ENCODE measurements around the gene MGAT1. TPM values are rescaled to one million over a fixed set of nuclear protein-coding genes. Genes with fewer than 3 reads are reported as not detected.
A peak's percentile ranks its signal among the peaks of the same experiment; 100 is the strongest.

The MGAT1 gene
- total and polyA plus RNA-seq, 2 experiments from 2014 or later, result 23.7 to 81.4 TPM

GRCh38 chr5:180803181-180804128 is 849 bp upstream of the MGAT1 start (continued):
- TF ChIP-seq, protein P1, sequence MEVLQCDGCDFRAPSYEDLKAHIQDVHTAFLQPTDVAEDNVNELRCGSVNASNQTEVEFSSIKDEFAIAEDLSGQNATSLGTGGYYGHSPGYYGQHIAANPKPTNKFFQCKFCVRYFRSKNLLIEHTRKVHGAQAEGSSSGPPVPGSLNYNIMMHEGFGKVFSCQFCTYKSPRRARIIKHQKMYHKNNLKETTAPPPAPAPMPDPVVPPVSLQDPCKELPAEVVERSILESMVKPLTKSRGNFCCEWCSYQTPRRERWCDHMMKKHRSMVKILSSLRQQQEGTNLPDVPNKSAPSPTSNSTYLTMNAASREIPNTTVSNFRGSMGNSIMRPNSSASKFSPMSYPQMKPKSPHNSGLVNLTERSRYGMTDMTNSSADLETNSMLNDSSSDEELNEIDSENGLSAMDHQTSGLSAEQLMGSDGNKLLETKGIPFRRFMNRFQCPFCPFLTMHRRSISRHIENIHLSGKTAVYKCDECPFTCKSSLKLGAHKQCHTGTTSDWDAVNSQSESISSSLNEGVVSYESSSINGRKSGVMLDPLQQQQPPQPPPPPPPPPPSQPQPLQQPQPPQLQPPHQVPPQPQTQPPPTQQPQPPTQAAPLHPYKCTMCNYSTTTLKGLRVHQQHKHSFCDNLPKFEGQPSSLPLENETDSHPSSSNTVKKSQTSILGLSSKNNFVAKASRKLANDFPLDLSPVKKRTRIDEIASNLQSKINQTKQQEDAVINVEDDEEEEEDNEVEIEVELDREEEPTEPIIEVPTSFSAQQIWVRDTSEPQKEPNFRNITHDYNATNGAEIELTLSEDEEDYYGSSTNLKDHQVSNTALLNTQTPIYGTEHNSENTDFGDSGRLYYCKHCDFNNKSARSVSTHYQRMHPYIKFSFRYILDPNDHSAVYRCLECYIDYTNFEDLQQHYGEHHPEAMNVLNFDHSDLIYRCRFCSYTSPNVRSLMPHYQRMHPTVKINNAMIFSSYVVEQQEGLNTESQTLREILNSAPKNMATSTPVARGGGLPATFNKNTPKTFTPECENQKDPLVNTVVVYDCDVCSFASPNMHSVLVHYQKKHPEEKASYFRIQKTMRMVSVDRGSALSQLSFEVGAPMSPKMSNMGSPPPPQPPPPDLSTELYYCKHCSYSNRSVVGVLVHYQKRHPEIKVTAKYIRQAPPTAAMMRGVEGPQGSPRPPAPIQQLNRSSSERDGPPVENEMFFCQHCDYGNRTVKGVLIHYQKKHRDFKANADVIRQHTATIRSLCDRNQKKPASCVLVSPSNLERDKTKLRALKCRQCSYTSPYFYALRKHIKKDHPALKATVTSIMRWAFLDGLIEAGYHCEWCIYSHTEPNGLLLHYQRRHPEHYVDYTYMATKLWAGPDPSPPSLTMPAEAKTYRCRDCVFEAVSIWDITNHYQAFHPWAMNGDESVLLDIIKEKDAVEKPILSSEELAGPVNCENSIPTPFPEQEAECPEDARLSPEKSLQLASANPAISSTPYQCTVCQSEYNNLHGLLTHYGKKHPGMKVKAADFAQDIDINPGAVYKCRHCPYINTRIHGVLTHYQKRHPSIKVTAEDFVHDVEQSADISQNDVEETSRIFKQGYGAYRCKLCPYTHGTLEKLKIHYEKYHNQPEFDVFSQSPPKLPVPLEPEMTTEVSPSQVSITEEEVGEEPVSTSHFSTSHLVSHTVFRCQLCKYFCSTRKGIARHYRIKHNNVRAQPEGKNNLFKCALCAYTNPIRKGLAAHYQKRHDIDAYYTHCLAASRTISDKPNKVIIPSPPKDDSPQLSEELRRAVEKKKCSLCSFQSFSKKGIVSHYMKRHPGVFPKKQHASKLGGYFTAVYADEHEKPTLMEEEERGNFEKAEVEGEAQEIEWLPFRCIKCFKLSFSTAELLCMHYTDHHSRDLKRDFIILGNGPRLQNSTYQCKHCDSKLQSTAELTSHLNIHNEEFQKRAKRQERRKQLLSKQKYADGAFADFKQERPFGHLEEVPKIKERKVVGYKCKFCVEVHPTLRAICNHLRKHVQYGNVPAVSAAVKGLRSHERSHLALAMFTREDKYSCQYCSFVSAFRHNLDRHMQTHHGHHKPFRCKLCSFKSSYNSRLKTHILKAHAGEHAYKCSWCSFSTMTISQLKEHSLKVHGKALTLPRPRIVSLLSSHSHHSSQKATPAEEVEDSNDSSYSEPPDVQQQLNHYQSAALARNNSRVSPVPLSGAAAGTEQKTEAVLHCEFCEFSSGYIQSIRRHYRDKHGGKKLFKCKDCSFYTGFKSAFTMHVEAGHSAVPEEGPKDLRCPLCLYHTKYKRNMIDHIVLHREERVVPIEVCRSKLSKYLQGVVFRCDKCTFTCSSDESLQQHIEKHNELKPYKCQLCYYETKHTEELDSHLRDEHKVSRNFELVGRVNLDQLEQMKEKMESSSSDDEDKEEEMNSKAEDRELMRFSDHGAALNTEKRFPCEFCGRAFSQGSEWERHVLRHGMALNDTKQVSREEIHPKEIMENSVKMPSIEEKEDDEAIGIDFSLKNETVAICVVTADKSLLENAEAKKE (CRISPR knock-in tag; IDR thresholded peaks at IDR 0.05), result no peak
- TF ChIP-seq POLR2AphosphoS5 (IDR thresholded peaks at IDR 0.05; ENCODE audit: low read depth) (no peak), CREB1 (CRISPR knock-in tag; IDR thresholded peaks at IDR 0.05; ENCODE audit: low read depth) (no peak), EZH2 (IDR thresholded peaks at IDR 0.05; ENCODE audit: low read depth, unreplicated experiment) (no peak)

GRCh38 chr5:180801596-180802324 is 846 bp downstream of the MGAT1 start:
- Mint-ChIP-seq H3K36me3 (ENCODE audit: low read depth) (peaks cover 17% of the 10 kb centered on the region; the same call in 2 of the 3 replicates), H3K27ac (no peak overlapping the region), H3K4me1 (peaks cover 55% of the 10 kb centered on the region), H3K27me3 (ENCODE audit: insufficient read depth, low read depth, poor library complexity) (peaks cover 5% of the 10 kb centered on the region), H3K4me3 (peak overlapping the region; percentile 82), H3K9me3 (no peaks in the 10 kb centered on the region)
- ATAC-seq, result no peak; the same call in 2 of the 3 replicates
- Histone ChIP-seq H3K79me2 (replicated peaks; ENCODE audit: insufficient read depth) (peaks cover 68% of the 10 kb centered on the region), H3K4me1 (ENCODE audit: insufficient read depth) (peaks cover 28% of the 10 kb centered on the region), H3K27ac (ENCODE audit: low read depth) (no peak overlapping the region), H2AFZ (0 out of 2 replicates have a peak overlapping the region, but pooled peaks have one; percentile 28), H3F3A (replicated peaks; ENCODE audit: low read depth) (0 out of 2 replicates have a peak, but pooled peaks cover 6% of the 10 kb centered on the region), H3K27me3 (ENCODE audit: insufficient read depth) (no peaks in the 10 kb centered on the region), H3K4me3 (peak overlapping the region; percentile 84), H3K9me2 (ENCODE audit: insufficient read depth) (no peaks in the 10 kb centered on the region), H3K36me3 (ENCODE audit: insufficient read depth) (no peaks in the 10 kb centered on the region), H4K20me1 (replicated peaks; ENCODE audit: insufficient read depth) (peaks cover 35% of the 10 kb centered on the region), H3K4me2 (peak overlapping the region; percentile 90)
- DNase-seq (ENCODE audit: low spot score), result no peak
- TF ChIP-seq STAT1 (IDR thresholded peaks at IDR 0.05; ENCODE audit: unreplicated experiment), result no peak
- TF ChIP-seq ZNF114 (CRISPR knock-in tag; IDR thresholded peaks at IDR 0.05), result no peak
- no peak for TF ChIP-seq CREB1 (CRISPR knock-in tag; IDR thresholded peaks at IDR 0.05; ENCODE audit: low read depth)
- TF ChIP-seq, protein P1 (CRISPR knock-in tag; IDR thresholded peaks at IDR 0.05), result no peak
- TF ChIP-seq EZH2 (IDR thresholded peaks at IDR 0.05; ENCODE audit: low read depth, unreplicated experiment), result no peak
